T-helper 22 cell (primary cell): ENCODE data around the gene NELFA.

ENCODE experiments used
- DNase-seq: peaks from one replicate; pipeline ENCODE4 v3.0.0-alpha.2; 2020; ENCODE audit warnings: low read depth

The NELFA gene

GRCh38 chr4:1933700-1934099 lies 75.1 kb downstream of the NELFA start:
- no peak for DNase-seq

- no peak for DNase-seq
Observed at GRCh38 chr4:1932736-1933135, 76.0 kb downstream of the NELFA start.
